Kidney (tissue), 14 donors: Measurements from ENCODE around the gene RPS6KL1. TPM values are rescaled to one million over a fixed set of nuclear protein-coding genes. Genes with fewer than 3 reads are reported as not detected.
A peak's percentile ranks its signal among the peaks of the same experiment; 100 is the strongest.

Experiments used
- DNase-seq, 5 donors: peaks; one replicate each; pipeline ENCODE4 v3.0.0-alpha.2; 2013 to 2020
- FAIRE-seq: peaks from 2 replicates; lab custom pipeline; 2012; peaks lifted over from hg19 to GRCh38; lab: Jason Lieb, UNC
- H3K27ac ChIP-seq, 2 donors: one replicate each; pipeline ENCODE4 v1.7.0; 2013; ENCODE audit warnings: low read depth in 2 of 2, low read length in 2 of 2, inconsistent platforms in 1 of 2
- H3K27me3 ChIP-seq: one replicate; pipeline ENCODE4 v1.7.1; 2013; ENCODE audit warnings: low read length, inconsistent platforms; ENCODE audit not compliant: control insufficient read depth, insufficient read depth
- H3K36me3 ChIP-seq, 3 donors: one replicate each; pipeline versions ENCODE4 v1.7.0 to v1.7.1; 2013; ENCODE audit warnings: low read length in 3 of 3, control low read depth in 1 of 3, inconsistent platforms in 1 of 3; ENCODE audit not compliant: insufficient read depth in 3 of 3, control insufficient read depth in 2 of 3
- H3K4me1 ChIP-seq, 3 donors: one replicate each; pipeline versions ENCODE4 v1.7.0 to v1.7.1; 2013; ENCODE audit warnings: low read length in 3 of 3, inconsistent platforms in 1 of 3, low read depth in 1 of 3; ENCODE audit not compliant: control insufficient read depth in 2 of 3, insufficient read depth in 2 of 3
- H3K4me3 ChIP-seq, 3 donors: one replicate each; pipeline versions ENCODE4 v1.7.0 to v1.8.1; 2013; ENCODE audit warnings: low read length in 3 of 3, control low read depth in 1 of 3, inconsistent platforms in 1 of 3
- H3K9ac ChIP-seq, 3 donors: one replicate each; pipeline versions ENCODE4 v1.7.0 to v1.7.1; 2013; ENCODE audit warnings: low read length in 3 of 3, control low read depth in 1 of 3, inconsistent platforms in 1 of 3
- H3K9me3 ChIP-seq, 3 donors: one replicate each; pipeline versions ENCODE4 v1.7.0 to v1.7.1; 2013; ENCODE audit warnings: low read length in 3 of 3, control low read depth in 1 of 3, inconsistent platforms in 1 of 3; ENCODE audit not compliant: control insufficient read depth in 2 of 3, insufficient read depth in 1 of 3
- CTCF ChIP-seq: IDR thresholded peaks from 3 replicates; pipeline ENCODE4 v1.5.1; 2012; ENCODE audit warnings: mild to moderate bottlenecking, moderate library complexity, borderline replicate concordance; ENCODE audit not compliant: insufficient read depth; ENCODE audit errors: extremely low read depth
- intact Hi-C: fragments of 100-400 bp; cut with DNase I; formaldehyde crosslinking; loops from one replicate; pipeline ENCODE4 v1.11.1; 2022
- polyA plus RNA-seq: library from polyadenylated mRNA; stranded (reverse); fragments of 350-450 nt; fragmentation: Illumina TruSeq; extraction: RNeasy Lipid Tissue Mini Kit (QIAGEN cat#74804); gene quantifications from one replicate; pipeline ENCODE4 v1.2.3, GENCODE V29; 2014; ENCODE audit warnings: low read depth, low replicate concordance; ENCODE audit not compliant: insufficient read depth
- total RNA-seq: library from RNA; stranded (reverse); fragmentation: NEBNext Ultra II Directional; extraction: Animal tissue kit (Norgen Biotek cat#: 25700); gene quantifications from one replicate; pipeline ENCODE4 v1.2.1, GENCODE V29; 2021
- donor health status: control.
- donor health status: control.
- donor health status: control.
- donor health status: control.
- donor health status: control.
- donor health status: DM: yes; HTN: yes; CAD: no.
- donor health status: Normal renal cell carcinoma (clear cell type).

Gene RPS6KL1
- total and polyA plus RNA-seq, 2 donors from 2014 or later = 3.7 to 7.9 TPM

- Histone ChIP-seq H3K4me3 (no peak overlapping the region), H3K27me3 (no peaks in the 10 kb centered on the region), H3K9me3 (no peaks in the 10 kb centered on the region), H3K9ac (no peak overlapping the region), H3K36me3 (no peaks in the 10 kb centered on the region), H3K27ac (no peak overlapping the region), H3K4me1 (peaks cover 0 to 14% (median 2%) of the 10 kb centered on the region in 3 donors)
- intact Hi-C loops = no loop called here
- DNase-seq = peak in 4 of 5 donors; percentile 58 to 80 (median 76)
- no peak for TF ChIP-seq CTCF
- FAIRE-seq = no peak
These were observed 28.6 kb upstream of the RPS6KL1 start for GRCh38 chr14:74951443-74952179.

- no peak overlapping the region for H3K27ac ChIP-seq
- TF ChIP-seq CTCF = no peak
- H3K36me3 ChIP-seq = no peaks in the 10 kb centered on the region
- no peaks in the 10 kb centered on the region for H3K9me3 ChIP-seq
- H3K4me1 ChIP-seq = peaks cover 0 to 19% (median 2%) of the 10 kb centered on the region in 3 donors
- FAIRE-seq (no peak), DNase-seq (peak in 1 of 5 donors; percentile 55)
- intact Hi-C loops = no loop called here
- no peak overlapping the region for H3K4me3 ChIP-seq
- H3K9ac ChIP-seq = no peak overlapping the region
- H3K27me3 ChIP-seq = no peaks in the 10 kb centered on the region
These were observed 27.9 kb upstream of the RPS6KL1 start for GRCh38 chr14:74950795-74951442.

GRCh38 chr14:74949859-74950573 lies 27.0 kb upstream of the RPS6KL1 start:
- H3K36me3 ChIP-seq = no peaks in the 10 kb centered on the region
- DNase-seq (no peak), FAIRE-seq (no peak)
- no peaks in the 10 kb centered on the region for H3K9me3 ChIP-seq
- no peak for TF ChIP-seq CTCF
- H3K27ac ChIP-seq = no peak overlapping the region
- no peak overlapping the region for H3K4me3 ChIP-seq
- H3K4me1 ChIP-seq = peaks cover 0 to 15% (median 2%) of the 10 kb centered on the region in 3 donors
- no peaks in the 10 kb centered on the region for H3K27me3 ChIP-seq
- intact Hi-C loops = loop anchor here (10.0 kb wide), 1 partner anchor 135 kb away; no protein-coding TSS in a partner anchor
- H3K9ac ChIP-seq = no peak overlapping the region
